Hematopoietic multipotent progenitor cell treated with erythropoietin and hydrocortisone succinate and interleukin-3 and kit ligand, for 4 days (in vitro differentiated cells): ENCODE data around the gene PAQR7.
"Not testable (repeated sequence)": the region's sequence is repeated elsewhere in the genome, so short reads cannot be mapped to it uniquely, and the experiment has no call there.

Experiments
- DNase-seq: peaks from one replicate; pipeline ENCODE4 v3.0.0-alpha.2; 2015

The PAQR7 gene

DNA sequence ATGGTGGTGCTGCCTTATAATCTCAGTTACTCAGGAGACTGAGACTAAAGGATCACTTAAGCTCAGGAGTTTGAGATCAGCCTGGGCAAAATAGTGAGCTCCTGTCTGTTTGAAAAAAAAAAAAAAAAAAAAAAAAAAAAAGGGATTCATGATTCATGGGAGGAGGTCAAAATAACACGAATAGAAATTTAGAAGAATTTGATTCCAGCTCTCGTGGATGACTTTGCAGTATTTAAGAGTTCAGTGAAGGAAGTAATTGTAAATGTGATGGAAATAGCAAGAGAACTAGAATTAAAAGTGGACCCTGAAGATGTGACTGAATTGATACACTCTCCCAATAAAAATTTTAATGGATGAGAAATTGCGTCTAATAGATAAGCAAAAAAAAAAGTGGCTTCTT, 32.0 kb downstream of the PAQR7 start:
- no peak for DNase-seq

DNA sequence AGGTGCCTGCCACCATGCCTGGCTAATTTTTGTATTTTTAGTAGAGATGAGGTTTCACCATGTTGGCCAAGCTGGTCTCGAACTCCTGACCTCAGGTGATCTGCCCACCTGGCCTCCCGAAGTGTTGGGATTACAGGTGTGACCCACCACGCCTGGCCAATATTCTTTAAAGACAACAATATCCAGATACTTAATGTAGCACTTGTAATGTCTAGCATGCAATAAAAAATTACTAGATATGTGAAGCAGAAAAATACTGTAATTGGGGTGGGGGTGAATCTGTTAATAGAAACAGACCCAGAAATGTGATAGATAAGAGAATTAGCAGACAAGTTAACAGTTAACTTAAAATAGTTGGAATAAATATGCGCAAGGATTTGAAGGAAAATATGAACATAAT, 35.7 kb downstream of the PAQR7 start:
- not testable (repeated sequence) for DNase-seq

DNA sequence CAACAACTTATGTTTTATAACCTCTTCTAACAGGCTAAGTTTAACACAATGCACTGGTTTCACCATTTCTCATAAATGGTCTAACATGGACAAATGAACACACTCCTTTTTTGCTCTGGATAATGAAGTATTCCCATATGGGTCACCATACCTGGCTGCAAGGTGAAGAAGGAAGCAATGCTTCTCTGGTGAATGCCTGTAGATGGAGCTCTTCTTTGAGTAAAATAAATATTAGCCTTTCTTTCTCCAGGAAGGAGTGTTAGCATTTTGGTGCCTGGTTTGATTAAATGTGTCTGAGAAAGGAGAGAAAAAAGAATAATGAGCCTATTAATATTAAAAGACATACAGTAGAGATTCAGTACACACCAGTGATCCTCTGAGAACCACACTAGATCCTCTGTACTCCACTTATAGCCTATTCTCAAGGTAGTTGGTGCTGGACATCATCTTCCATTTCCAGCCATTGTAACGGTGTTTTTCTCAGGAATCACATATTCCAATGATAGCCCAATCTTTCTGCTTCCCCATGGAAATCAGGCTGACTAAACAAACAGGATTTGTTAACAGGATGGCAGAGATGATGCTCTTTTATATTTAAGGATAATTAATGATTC, 38.1 kb downstream of the PAQR7 start:
- DNase-seq: peak; percentile 37

DNA sequence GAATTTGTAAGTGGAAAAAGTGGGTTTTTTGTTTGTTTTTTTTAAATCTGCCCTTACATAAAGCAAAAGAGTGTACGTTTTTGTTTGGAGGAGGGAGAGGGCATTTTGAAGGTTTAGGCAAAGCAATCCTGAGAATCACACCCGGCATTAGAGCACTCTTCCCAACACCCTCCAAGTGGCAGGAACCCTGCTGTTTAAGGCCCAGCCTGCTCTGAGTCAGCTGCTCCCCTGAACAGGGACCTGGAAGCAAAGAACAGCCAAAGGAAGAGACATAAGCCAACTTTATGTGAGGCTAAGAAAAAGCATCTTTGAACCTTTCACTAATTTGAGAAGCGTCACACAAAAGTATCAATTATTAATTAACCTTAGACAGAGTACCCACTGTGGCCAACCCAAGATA, 38.8 kb downstream of the PAQR7 start:
- no peak for DNase-seq

DNA sequence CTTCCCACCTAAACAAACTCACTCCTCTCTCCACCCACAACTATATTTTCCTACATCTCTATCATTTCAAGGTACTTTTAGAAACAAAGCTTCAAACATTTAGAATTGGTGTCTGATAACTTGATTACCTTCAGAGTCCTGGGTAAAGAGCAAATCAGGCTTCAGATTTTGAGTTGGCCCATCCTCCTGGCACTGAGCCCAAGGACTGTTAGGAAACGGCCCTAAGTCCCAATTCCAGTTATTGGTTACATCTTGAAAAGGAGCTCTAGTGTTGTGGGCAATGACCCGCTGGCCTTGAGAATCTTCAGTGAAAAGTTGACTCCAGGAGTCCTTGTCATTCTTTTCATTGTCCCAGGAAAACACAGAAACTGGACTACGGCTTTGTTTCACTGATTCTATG, 40.6 kb downstream of the PAQR7 start:
- DNase-seq: no peak

DNA sequence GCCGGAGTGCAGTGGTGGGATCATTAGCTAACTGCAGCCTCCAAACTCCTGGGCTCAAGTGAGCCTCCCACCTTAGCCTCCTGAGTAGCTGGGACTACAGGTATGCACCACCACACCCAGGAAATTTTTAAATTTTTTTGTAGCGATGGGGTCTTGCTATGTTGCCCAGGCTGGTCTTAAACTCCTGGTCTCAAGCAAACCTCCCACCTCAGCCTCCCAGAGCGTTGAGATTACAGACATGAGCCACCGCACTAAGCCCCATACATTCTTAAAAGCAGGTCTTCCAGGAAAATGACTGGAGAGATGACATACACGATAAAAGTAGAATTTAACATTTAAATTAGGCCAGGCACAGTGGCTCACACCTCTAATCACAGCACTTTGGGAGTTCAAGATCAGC, 42.4 kb downstream of the PAQR7 start:
- DNase-seq: no peak

DNA sequence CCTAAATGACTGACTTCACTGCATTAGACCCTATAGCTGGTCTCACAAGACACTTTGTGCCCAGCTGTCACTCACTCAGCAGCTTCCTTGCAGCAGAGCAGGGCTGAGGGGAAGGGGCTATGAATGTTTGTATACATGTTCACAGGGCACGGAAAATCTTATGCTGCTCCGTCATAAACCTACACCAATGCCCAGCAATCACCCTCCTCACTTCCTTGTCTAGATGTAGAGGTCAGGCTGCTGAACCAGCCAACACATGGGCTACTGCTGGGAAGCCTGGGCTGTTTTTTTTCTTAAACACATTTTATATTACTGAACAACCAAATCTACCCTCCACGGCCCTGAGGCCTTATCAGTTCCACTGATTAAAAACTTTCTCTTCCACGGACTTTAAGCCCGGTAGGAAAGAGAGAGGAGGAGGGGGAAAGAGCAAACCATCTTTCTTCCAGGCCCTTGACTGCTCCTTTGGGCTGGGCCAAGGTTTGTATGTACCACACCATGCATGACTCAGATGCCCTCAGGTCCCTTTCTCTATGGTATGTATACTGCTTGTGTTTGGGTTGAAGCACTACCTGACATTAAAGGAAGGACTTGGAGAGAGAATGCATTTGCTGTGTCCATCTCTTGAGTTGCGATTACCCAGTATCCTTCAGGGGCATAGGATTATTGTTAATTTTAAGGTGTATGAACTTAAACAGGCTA, 43.0 kb downstream of the PAQR7 start:
- DNase-seq: peak; percentile 17

DNA sequence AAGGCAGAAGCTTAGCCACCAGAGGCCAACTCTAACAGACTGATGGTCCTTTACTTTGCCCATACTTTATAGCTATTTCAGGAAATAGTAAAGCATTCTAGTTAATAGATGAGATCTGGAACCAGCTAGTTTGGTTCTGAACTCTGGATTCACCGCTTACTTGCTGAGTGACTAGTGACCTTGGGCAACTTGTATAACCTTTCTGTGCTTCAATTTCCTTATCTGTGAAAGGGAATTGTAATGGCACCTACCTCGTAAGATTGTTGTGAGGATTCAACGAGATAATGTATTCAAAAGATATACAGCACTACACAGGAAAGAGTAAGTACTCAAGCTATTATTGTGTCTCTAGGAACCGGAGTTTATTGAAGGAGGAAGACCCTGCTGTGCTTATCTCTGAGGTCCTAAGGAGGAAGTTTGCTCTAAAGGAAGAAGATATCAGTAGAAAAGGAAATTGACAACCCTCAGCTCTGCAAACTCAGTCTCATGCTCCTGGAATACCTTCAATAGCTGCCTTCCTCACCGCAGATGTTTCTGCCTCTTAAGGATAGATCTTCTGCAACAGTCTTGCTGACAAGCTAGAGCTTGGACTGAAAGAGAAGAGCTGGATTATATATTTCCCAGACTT, 43.8 kb downstream of the PAQR7 start:
- DNase-seq: peak; percentile 72

DNA sequence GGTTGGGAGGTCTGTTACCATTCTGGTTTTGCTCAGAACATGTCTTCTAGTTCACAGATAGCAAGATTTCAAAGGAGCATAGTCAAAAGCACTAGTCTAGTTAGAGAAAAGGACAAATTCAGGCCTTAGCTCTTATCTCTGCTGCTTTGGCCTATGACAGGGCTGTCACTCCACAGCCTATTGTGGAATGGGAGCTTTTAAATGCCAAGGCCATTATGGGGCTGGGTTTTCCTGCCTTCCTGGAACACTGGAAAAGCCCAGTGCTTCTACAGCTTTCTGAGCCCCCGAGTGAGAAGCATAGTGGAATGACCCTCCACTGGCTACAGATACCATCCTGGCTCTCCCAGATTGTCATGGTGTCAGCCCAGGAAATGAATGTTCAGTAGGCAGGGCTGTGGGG, 46.5 kb downstream of the PAQR7 start:
- peak; percentile 9 for DNase-seq

DNA sequence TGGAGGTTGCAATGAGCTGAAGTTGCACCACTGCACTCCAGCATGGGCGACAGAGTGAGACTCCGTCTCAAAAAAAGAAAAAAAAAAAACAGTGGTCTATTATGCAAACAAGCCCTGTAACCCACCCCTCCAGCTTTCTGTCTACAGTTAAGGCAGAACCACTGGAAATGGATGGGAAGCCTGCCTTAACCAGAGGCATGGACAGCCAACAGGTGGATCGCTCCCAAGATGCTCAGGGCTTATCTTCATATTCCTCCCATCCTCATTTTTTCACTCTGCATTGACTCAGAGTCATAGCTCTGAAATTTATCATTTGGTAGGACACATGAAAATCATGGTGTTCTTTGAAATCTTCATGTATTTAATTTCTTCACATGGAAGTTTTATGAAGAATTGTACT, 47.0 kb downstream of the PAQR7 start:
- DNase-seq: no peak

DNA sequence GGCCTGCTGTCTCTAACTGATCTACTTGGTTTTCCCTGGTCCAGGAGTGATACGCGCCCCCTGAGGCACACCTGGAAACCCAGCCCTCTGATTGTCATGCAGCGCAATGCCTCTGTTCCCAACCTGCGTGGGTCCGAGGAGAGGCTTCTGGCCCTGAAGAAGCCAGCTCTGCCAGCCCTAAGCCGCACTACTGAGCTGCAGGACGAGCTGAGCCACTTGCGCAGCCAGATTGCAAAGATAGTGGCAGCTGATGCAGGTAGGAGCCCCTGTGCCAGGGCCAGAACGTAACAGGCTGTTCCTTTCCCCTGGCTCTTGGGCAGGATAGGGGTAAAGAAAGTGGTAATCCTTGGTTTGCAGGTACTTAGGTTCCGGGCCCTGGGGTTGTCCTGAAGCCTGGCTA, 48.9 kb downstream of the PAQR7 start:
- no peak for DNase-seq

DNA sequence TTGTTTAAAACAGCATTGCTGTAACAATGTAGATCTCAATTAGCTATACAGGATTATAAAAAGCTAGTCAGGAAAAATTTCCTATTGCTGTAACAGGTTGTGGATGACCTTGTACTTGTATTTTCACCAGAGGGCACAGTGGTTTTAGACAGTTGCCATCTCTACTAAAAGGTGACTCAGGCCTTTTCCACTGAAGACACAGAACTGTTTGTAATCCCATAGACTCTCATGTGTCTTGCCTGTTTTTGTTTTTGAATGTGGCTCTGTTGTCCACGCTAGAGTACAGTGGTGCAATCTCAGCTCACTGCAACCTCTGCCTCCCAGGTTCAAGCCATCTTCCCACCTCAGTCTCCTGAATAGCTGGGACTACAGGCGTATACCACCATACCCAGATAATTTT, 49.9 kb downstream of the PAQR7 start:
- no peak for DNase-seq

DNA sequence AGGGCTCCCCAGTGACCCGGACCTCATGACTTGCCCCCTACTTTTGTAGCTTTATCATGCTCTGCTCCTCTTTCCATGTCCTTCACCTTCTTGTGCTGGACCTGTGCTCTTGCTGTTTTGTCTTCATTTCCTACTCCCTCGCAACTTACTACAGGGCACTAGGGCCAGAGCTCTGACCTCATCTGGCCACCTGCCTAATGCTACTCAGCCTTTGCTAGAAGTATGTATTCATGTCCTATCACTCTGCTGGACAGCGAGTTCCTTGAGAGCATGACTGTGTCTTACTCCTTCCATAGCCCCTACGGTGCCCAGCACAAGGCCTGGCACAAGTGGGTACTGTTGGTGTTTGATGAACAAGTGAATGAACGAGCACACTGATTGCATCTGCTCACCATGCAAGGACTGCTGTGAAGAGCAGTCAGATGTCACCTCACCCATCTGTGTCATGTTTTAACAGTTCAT, 53.8 kb downstream of the PAQR7 start:
- DNase-seq: no peak

DNA sequence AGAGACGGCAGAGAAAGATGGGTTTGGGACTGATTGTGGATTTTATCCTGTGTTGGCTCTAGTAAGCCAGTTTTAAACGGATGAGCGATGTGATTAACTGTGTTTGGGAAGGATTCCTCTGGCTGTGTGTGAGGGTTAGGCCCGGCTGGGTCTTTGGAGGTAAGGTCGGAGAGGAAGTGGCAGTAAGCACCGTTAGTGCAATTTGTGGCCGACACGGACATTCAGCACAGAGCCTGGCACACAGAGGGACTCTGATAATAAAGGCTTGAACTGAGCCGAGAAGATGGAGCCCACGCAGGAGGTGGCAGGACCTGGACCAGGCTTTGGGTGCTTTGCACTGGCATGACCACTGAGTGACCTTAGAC, 54.4 kb downstream of the PAQR7 start:
- DNase-seq: peak; percentile 41

DNA sequence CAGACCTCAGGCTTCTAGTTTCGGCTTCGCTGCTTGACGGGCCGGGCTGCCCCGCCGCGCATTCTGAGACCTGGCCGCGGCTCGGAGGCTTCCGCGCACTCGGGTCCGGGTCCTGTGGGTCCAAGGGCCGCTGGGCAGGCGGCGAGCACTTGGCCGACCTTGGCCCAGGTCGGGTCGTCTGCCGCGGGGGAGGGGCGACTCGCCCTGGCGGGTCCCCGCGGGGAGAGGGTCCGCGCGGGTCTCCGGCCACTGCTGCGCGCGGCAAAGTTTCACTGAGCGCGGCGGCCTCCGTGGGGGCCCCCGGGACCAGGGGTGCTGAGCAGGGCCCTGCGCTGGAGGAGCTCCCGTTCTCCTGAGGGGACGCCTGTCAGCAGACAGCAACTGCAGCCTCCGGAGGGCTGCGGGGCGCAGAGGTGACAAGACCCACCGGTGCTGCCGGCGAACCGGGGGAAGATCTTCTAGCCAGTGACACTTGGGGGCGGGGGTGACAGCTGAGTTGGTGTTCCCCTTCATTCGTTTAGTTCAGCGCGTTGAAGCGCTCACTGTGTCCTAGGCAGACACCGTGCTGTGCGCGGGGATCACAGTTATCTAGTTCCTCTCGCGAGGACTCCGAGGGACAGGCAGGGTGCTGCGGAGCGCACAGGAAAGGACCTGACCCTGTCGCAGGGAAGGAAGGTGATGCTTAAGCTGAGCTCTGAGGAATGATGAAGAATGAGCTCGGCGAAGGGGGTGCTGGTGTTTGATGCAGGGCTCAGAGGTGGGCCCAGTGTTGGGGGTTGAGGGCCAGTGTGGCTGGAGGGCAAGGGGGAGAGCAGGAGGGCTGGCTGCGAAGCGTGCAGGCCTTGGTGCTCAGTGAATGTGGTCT, 55.0 kb downstream of the PAQR7 start:
- DNase-seq: peak; percentile 90

DNA sequence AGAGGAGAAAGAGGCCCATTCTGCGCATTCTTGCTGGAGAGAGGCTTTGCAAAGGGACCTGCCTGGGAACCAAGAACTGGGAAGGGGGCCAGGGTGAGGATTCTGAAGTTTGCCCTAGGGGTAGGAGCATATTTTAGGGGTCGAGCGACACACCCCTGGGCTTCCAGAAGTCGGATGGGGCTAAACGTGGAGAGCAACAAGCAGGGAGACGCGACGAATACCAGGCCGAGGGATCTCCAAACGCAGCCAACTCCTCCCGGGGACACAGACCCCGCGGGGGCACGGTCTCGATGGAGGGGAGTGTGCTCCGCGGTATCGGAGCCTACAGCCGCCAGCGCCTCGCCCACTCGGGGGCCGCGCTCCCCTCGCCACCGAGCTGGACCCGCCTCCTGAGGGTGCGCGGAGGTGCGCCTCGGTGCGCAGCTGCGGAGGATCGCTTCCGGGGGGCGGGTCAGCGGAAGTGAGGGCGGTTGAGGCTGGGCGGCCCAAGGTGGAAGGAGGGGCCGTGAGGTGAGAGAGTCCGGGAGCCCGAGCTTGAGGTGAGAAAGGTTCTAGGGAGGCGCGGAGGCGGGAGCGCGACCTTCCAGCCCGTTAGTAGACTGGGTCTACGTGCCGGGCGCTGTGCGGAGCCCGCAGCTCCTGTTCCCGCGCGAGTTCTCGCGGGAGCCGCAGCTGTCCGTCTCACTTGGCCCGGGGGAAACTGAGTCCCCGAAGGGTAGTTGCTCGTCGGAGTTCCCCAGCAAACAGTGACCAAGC, 55.8 kb downstream of the PAQR7 start, which contains the start of gene MTFR1L:
MTFR1L (plus strand) TSS at position 464 of the 756 bp plus-strand sequence. CDS start 3,151 bp downstream, outside the sequence.
- DNase-seq: peak; percentile 94

DNA sequence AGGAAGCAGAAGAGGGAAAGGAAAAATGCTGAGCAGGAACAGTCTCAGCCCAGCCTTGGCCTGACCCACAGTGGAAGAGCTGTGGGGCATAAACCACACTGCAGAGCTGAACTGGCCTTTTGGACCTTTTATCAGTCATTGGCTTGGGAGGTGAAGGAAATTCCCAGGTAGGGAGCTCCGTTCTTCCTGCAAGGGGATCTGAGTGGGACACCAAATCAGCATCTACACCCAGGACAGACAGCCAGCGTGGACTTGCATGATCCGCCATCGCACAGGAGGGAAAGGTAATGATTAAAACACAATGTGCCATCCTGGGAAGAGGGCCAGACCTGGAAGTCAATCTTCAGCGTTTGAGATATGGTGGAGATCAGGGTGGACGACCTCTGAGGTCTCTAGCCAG, 56.9 kb downstream of the PAQR7 start:
- DNase-seq: no peak

DNA sequence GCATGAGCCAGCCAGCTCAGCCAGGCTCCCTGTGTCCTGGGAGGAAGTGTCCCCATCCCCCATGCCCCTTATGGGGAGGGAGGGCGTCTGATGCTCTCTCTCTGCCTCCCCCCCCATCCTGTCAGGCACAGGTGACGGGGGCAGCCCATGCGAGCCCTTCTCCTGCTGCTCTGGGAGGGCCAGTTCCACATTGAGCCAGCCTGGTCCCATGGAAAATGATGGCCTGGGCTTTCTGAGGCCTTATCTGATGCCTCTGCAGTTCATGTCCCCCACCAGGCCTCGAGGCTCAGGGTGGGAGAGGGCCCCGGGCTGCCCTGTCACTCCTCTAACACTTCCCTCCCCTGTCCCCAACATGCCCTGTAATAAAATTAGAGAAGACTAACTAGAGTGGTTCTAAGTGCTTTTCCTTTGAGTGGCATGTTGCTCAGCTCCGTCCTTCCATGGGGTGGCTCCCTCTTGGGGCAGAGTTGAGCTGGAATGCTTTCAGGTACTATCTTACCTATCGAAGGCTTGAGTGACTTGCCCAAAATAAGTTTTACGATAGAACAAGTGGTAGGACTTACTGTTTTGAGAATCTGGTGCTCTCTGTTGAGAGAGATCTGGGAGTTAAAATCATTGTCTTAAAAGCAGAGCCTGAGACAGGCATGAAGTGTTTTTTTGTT, 57.5 kb downstream of the PAQR7 start:
- no peak for DNase-seq

DNA sequence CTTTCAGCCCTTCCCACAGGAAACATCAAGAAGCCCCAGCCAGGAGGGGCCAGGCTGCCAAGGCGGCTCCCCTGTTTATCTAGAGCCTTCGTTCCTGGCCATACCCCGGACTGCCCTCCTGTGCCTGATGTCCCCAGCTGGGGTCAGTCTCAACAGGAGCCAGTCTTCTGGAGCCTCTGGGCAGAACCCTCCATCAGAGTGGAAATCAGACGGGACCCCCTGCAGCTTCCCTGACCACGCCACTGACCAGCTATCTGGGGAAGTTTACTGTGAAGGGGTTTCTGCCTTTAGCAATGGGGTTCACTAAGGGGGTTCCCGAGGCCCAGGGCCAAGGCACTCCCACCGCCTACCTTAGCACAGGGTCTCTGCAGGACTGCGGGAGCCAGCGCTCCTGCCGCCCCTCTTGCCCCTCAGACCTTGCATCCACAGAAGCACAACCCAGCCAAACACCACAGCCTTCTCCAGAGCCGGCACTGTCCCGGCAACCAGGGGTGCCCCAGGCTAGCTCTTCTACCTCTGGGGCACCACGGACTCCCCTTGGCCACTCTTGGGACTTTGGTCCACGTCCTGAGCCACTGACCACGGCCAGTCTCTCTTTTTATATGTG, 59.3 kb downstream of the PAQR7 start:
- no peak for DNase-seq

DNA sequence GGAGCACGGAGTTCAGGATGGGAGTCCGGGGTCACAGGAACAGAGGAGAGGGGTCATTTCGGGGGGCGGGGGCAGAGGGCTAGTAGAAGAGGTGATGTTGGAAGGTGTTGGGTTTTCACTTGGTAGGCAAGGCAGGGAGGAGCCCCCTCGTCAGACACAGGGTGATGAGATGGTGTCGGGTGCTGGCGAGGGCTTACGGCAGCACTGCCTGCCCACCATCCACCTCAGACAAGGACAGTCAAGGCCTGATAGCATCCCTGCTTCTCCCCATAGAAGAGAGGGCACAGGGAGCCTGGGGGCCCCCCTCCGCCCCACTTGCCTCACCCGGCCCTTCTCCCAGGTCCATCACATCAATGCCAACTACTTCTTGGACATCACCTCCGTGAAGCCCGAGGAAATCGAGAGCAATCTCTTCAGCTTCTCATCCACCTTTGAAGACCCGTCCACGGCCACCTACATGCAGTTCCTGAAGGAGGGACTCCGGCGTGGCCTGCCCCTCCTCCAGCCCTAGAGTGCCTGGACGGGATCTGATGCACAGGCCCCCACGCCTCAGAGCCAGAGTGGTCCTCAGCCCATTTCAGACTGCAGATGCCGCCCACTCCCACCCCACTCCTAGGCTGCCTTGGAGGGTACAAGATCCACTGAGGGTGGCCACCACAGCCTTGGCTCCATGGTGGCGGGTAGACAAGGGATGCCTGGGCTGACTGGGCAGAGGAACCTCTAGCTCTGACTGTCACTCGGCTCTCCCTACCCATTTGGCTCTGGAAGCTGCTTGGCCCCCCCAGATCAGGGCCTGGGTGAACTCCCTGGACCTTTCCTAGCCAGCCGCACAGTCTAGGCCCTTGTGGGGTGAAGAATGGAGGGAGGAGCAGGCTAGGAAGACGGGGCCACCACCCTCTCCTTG, 60.0 kb downstream of the PAQR7 start:
- DNase-seq: no peak
